ENCODE results near the gene AIP. TPM values are rescaled to one million over a fixed set of nuclear protein-coding genes. Genes with fewer than 3 reads are reported as not detected.

AIP gene
- total RNA-seq, 1 donor from 2014 or later, result 39.5 TPM

- Mint-ChIP-seq H3K4me1 (ENCODE audit: low read depth) (no peaks in the 10 kb centered on the region), H3K27ac (no peak overlapping the region), H3K27me3 (no peaks in the 10 kb centered on the region), H3K36me3 (ENCODE audit: insufficient read depth) (peaks cover 4% of the 10 kb centered on the region), H3K4me3 (ENCODE audit: low read depth) (no peak overlapping the region), H3K9me3 (ENCODE audit: low read depth) (no peaks in the 10 kb centered on the region)
- TF ChIP-seq CTCF (IDR thresholded peaks at IDR 0.05; ENCODE audit: unreplicated experiment), result no peak
- DNase-seq (ENCODE audit: low spot score, unreplicated experiment), result no peak
These were observed 10.9 kb downstream of the AIP start for GRCh38 chr11:67493548-67494370.

- H3K27me3 Mint-ChIP-seq, result no peaks in the 10 kb centered on the region
- no peak for DNase-seq (ENCODE audit: low spot score, unreplicated experiment)
- H3K4me3 Mint-ChIP-seq (ENCODE audit: low read depth), result no peak overlapping the region
- H3K27ac Mint-ChIP-seq, result no peak overlapping the region
- TF ChIP-seq CTCF (IDR thresholded peaks at IDR 0.05; ENCODE audit: unreplicated experiment), result no peak
- no peaks in the 10 kb centered on the region for H3K9me3 Mint-ChIP-seq (ENCODE audit: low read depth)
- no peaks in the 10 kb centered on the region for H3K4me1 Mint-ChIP-seq (ENCODE audit: low read depth)
- peaks cover 4% of the 10 kb centered on the region for H3K36me3 Mint-ChIP-seq (ENCODE audit: insufficient read depth)
These were observed 11.8 kb downstream of the AIP start for GRCh38 chr11:67494371-67495233.

GRCh38 chr11:67495234-67496005 is 12.6 kb downstream of the AIP start:
- Mint-ChIP-seq H3K4me1 (ENCODE audit: low read depth) (no peaks in the 10 kb centered on the region), H3K27ac (no peak overlapping the region), H3K36me3 (ENCODE audit: insufficient read depth) (peaks cover 2% of the 10 kb centered on the region), H3K4me3 (ENCODE audit: low read depth) (no peak overlapping the region), H3K27me3 (no peaks in the 10 kb centered on the region), H3K9me3 (ENCODE audit: low read depth) (no peaks in the 10 kb centered on the region)
- no peak for DNase-seq (ENCODE audit: low spot score, unreplicated experiment)
- TF ChIP-seq CTCF (IDR thresholded peaks at IDR 0.05; ENCODE audit: unreplicated experiment), result no peak

GRCh38 chr11:67496113-67496512 is 13.3 kb downstream of the AIP start:
- Mint-ChIP-seq H3K36me3 (ENCODE audit: insufficient read depth) (peaks cover 7% of the 10 kb centered on the region), H3K4me1 (ENCODE audit: low read depth) (no peaks in the 10 kb centered on the region), H3K9me3 (ENCODE audit: low read depth) (no peaks in the 10 kb centered on the region), H3K4me3 (ENCODE audit: low read depth) (no peak overlapping the region), H3K27ac (no peak overlapping the region), H3K27me3 (no peaks in the 10 kb centered on the region)
- TF ChIP-seq CTCF (IDR thresholded peaks at IDR 0.05; ENCODE audit: unreplicated experiment), result no peak
- no peak for DNase-seq (ENCODE audit: low spot score, unreplicated experiment)

Measured in progenitor cell of endocrine pancreas (in vitro differentiated cells).